SJCRH30 (cell line): ENCODE data around the gene DSCAM. TPM values are rescaled to one million over a fixed set of nuclear protein-coding genes. Genes with fewer than 3 reads are reported as not detected.

Experiments used
- DNase-seq, 2 experiments: peaks; one replicate each; pipeline ENCODE4 v3.0.0-alpha.2; 2015 to 2020
- H3K27ac ChIP-seq: fragments of 250-450 bp; sonication (Bioruptor Pico); 2 replicates; pipeline ENCODE4 v1.5.1; 2020; ENCODE audit warnings: mild to moderate bottlenecking, moderate library complexity
- H3K27me3 ChIP-seq: fragments of 250-450 bp; sonication (Bioruptor Pico); 2 replicates; pipeline ENCODE4 v1.5.1; 2020; ENCODE audit warnings: mild to moderate bottlenecking, moderate library complexity
- H3K36me3 ChIP-seq: fragments of 250-450 bp; sonication (Bioruptor Pico); 2 replicates; pipeline ENCODE4 v1.5.1; 2020; ENCODE audit warnings: mild to moderate bottlenecking, moderate library complexity
- H3K4me1 ChIP-seq: fragments of 250-450 bp; sonication (Bioruptor Pico); 2 replicates; pipeline ENCODE4 v1.5.1; 2020; ENCODE audit warnings: mild to moderate bottlenecking, moderate library complexity
- H3K4me3 ChIP-seq: fragments of 250-450 bp; sonication (Bioruptor Pico); 2 replicates; pipeline ENCODE4 v1.5.1; 2020; ENCODE audit warnings: mild to moderate bottlenecking, moderate library complexity
- H3K9me3 ChIP-seq: fragments of 250-450 bp; sonication (Bioruptor Pico); replicated peaks from 2 replicates; pipeline ENCODE4 v1.5.1; 2020; ENCODE audit warnings: mild to moderate bottlenecking, moderate library complexity
- total RNA-seq: library from RNA; depleted of rRNA; stranded (reverse); fragments of >200 nt; shearing (Covaris generic); gene quantifications from 2 replicates; pipeline ENCODE4 v1.2.3, GENCODE V29; 2014

Gene DSCAM
- total RNA-seq, 1 experiment from 2014 or later = 0.02 TPM

GRCh38 chr21:40436261-40436660, 410.7 kb downstream of the DSCAM start:
- Histone ChIP-seq H3K36me3 (no peaks in the 10 kb centered on the region), H3K4me3 (no peak overlapping the region), H3K4me1 (no peaks in the 10 kb centered on the region), H3K27me3 (no peaks in the 10 kb centered on the region), H3K9me3 (no peaks in the 10 kb centered on the region), H3K27ac (no peak overlapping the region)
- no peak for DNase-seq

- Histone ChIP-seq H3K9me3 (no peaks in the 10 kb centered on the region), H3K4me3 (no peak overlapping the region), H3K27me3 (no peaks in the 10 kb centered on the region), H3K27ac (no peak overlapping the region), H3K4me1 (no peaks in the 10 kb centered on the region), H3K36me3 (no peaks in the 10 kb centered on the region)
- DNase-seq = no peak
These were observed 413.4 kb downstream of the DSCAM start for GRCh38 chr21:40433538-40433937.

GRCh38 chr21:40425981-40426380, 421.0 kb downstream of the DSCAM start:
- H3K27me3 ChIP-seq = no peaks in the 10 kb centered on the region

GRCh38 chr21:40422896-40423635, 423.9 kb downstream of the DSCAM start:
- no peaks in the 10 kb centered on the region for H3K36me3 ChIP-seq
- H3K4me3 ChIP-seq = no peak overlapping the region
- no peaks in the 10 kb centered on the region for H3K4me1 ChIP-seq
- H3K9me3 ChIP-seq = no peaks in the 10 kb centered on the region
- DNase-seq = no peak
- no peak overlapping the region for H3K27ac ChIP-seq
- H3K27me3 ChIP-seq = no peaks in the 10 kb centered on the region

More at GRCh38 chr21:40425981-40426380, 421.0 kb downstream of the DSCAM start:
- Histone ChIP-seq H3K36me3 (no peaks in the 10 kb centered on the region), H3K4me1 (no peaks in the 10 kb centered on the region), H3K9me3 (no peaks in the 10 kb centered on the region), H3K27ac (no peak overlapping the region), H3K4me3 (no peak overlapping the region)
- no peak for DNase-seq

GRCh38 chr21:40421121-40421520, 425.8 kb downstream of the DSCAM start:
- no peak for DNase-seq
- Histone ChIP-seq H3K4me1 (no peaks in the 10 kb centered on the region), H3K9me3 (no peaks in the 10 kb centered on the region), H3K36me3 (no peaks in the 10 kb centered on the region), H3K27ac (no peak overlapping the region), H3K4me3 (no peak overlapping the region), H3K27me3 (no peaks in the 10 kb centered on the region)

- Histone ChIP-seq H3K36me3 (no peaks in the 10 kb centered on the region), H3K4me3 (no peak overlapping the region), H3K9me3 (no peaks in the 10 kb centered on the region), H3K4me1 (no peaks in the 10 kb centered on the region), H3K27me3 (no peaks in the 10 kb centered on the region), H3K27ac (no peak overlapping the region)
- DNase-seq = no peak
These were observed 430.4 kb downstream of the DSCAM start for GRCh38 chr21:40416572-40416971.

GRCh38 chr21:40408561-40408960, 438.4 kb downstream of the DSCAM start:
- H3K4me3 ChIP-seq = no peak overlapping the region
- H3K27me3 ChIP-seq = no peaks in the 10 kb centered on the region
- H3K36me3 ChIP-seq = no peaks in the 10 kb centered on the region
- no peak overlapping the region for H3K27ac ChIP-seq
- no peaks in the 10 kb centered on the region for H3K4me1 ChIP-seq
- DNase-seq = no peak
- no peaks in the 10 kb centered on the region for H3K9me3 ChIP-seq

- H3K27ac ChIP-seq = no peak overlapping the region
- H3K9me3 ChIP-seq = no peaks in the 10 kb centered on the region
- H3K4me1 ChIP-seq = no peaks in the 10 kb centered on the region
- no peak for DNase-seq
- H3K4me3 ChIP-seq = no peak overlapping the region
- H3K27me3 ChIP-seq = no peaks in the 10 kb centered on the region; the same call in 1 of the 2 replicates
- H3K36me3 ChIP-seq = no peaks in the 10 kb centered on the region
These were observed 442.6 kb downstream of the DSCAM start for GRCh38 chr21:40404396-40404800.

GRCh38 chr21:40402884-40403582, 443.9 kb downstream of the DSCAM start:
- H3K36me3 ChIP-seq = no peaks in the 10 kb centered on the region
- H3K4me1 ChIP-seq = no peaks in the 10 kb centered on the region
- no peak overlapping the region for H3K4me3 ChIP-seq
- no peak overlapping the region for H3K27ac ChIP-seq
- no peaks in the 10 kb centered on the region; the same call in 1 of the 2 replicates for H3K27me3 ChIP-seq
- no peaks in the 10 kb centered on the region for H3K9me3 ChIP-seq
- no peak for DNase-seq

- Histone ChIP-seq H3K9me3 (no peaks in the 10 kb centered on the region), H3K4me3 (no peak overlapping the region), H3K36me3 (no peaks in the 10 kb centered on the region), H3K4me1 (no peaks in the 10 kb centered on the region), H3K27ac (no peak overlapping the region), H3K27me3 (peaks cover 5% of the 10 kb centered on the region; the same call in 1 of the 2 replicates)
- DNase-seq = no peak
These were observed 451.2 kb downstream of the DSCAM start for GRCh38 chr21:40395732-40396131.

- Histone ChIP-seq H3K36me3 (no peaks in the 10 kb centered on the region), H3K4me3 (no peak overlapping the region), H3K27ac (no peak overlapping the region), H3K27me3 (peaks cover 5% of the 10 kb centered on the region; the same call in 1 of the 2 replicates), H3K4me1 (no peaks in the 10 kb centered on the region), H3K9me3 (no peaks in the 10 kb centered on the region)
- DNase-seq = no peak
These were observed 453.9 kb downstream of the DSCAM start for GRCh38 chr21:40393066-40393465.

- no peaks in the 10 kb centered on the region for H3K36me3 ChIP-seq
- no peaks in the 10 kb centered on the region for H3K4me1 ChIP-seq
- H3K27me3 ChIP-seq = no peaks in the 10 kb centered on the region; the same call in none of the 2 replicates
- no peak overlapping the region for H3K27ac ChIP-seq
- DNase-seq = no peak
- no peak overlapping the region for H3K4me3 ChIP-seq
- no peaks in the 10 kb centered on the region for H3K9me3 ChIP-seq
These were observed 458.9 kb downstream of the DSCAM start for GRCh38 chr21:40388046-40388445.

GRCh38 chr21:40386981-40387747, 459.8 kb downstream of the DSCAM start:
- Histone ChIP-seq H3K4me1 (no peaks in the 10 kb centered on the region), H3K27me3 (no peaks in the 10 kb centered on the region; the same call in none of the 2 replicates), H3K9me3 (no peaks in the 10 kb centered on the region), H3K4me3 (no peak overlapping the region), H3K27ac (no peak overlapping the region), H3K36me3 (no peaks in the 10 kb centered on the region)
- no peak for DNase-seq

GRCh38 chr21:40386294-40386911, 460.6 kb downstream of the DSCAM start:
- H3K36me3 ChIP-seq = no peaks in the 10 kb centered on the region
- DNase-seq = peak; percentile 34 to 60
- H3K27ac ChIP-seq = no peak overlapping the region

More at GRCh38 chr21:40386294-40386911, 460.6 kb downstream of the DSCAM start:
- no peak overlapping the region for H3K4me3 ChIP-seq
- H3K27me3 ChIP-seq = no peaks in the 10 kb centered on the region; the same call in none of the 2 replicates
- H3K9me3 ChIP-seq = no peaks in the 10 kb centered on the region
- H3K4me1 ChIP-seq = no peaks in the 10 kb centered on the region
